ENCODE measurements around the gene FBH1.

- TF ChIP-seq CTCF (conservative IDR thresholded peaks at IDR 0.05; ENCODE audit: low read depth in 2 of 2) = no peak
- no peak for TF ChIP-seq CREB1 (CRISPR knock-in tag; IDR thresholded peaks at IDR 0.05; ENCODE audit: low read depth)
- TF ChIP-seq POLR2AphosphoS5 (IDR thresholded peaks at IDR 0.05; ENCODE audit: low read depth) = no peak
- TF ChIP-seq REST (IDR thresholded peaks at IDR 0.05; ENCODE audit: unreplicated experiment) = no peak
These were observed 23.7 kb downstream of the FBH1 start for GRCh38 chr10:5913736-5914135.
